ENCODE measurements around the gene ICOSLG.
"Not testable (repeated sequence)": the region's sequence is repeated elsewhere in the genome, so short reads cannot be mapped to it uniquely, and the experiment has no call there.

Gene ICOSLG

DNA sequence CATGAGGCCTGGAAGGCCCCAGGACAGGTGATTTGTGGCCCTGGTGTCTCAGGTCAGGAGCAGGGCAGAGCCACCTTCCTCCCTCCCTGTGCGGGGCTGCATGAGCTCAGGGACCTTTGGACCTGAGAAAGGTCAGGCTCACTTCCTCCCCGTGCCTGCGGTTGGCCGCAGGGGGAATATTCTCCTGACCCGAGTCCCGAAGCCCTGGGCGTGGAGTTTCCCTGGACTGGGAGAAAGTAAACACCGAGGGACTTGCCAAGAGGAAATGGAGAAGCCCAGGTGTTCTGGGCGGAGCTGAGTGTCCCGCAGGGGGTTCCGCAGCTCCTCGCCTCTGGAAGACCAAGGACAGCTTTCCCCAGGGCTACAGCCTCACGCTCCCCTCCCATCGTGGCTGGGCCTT, 64.6 kb downstream of the ICOSLG start:
- DNase-seq (ENCODE audit: low read depth): not testable (repeated sequence)

- DNase-seq (ENCODE audit: low read depth): not testable (repeated sequence)
Measured at GRCh38 chr21:44175189-44175588, 65.6 kb downstream of the ICOSLG start.
